HEK293 (cell line): ENCODE measurements around the gene PWWP2B.
A peak's percentile ranks its signal among the peaks of the same experiment; 100 is the strongest.

Experiments used
- CTCF ChIA-PET: fragments of 350-600 bp; formaldehyde crosslinking; extraction: SDS; loops from one replicate; lab custom pipeline; 2021; ENCODE audit warnings: antibody characterized with exemption; lab: Yijun Ruan, JAX
- POLR2A ChIA-PET: fragments of 300-600 bp; formaldehyde crosslinking; extraction: SDS; loops from one replicate; lab custom pipeline; 2020; ENCODE audit warnings: antibody characterized with exemption, inconsistent platforms; lab: Yijun Ruan, JAX
- H3K27ac ChIP-seq: fragments of 200-500 bp; sonication (Bioruptor generic); 2 replicates; pipeline ENCODE4 v1.5.1; 2014; ENCODE audit warnings: low read depth, low read length, control low read depth, inconsistent platforms; ENCODE audit errors: extremely low read depth
- H3K36me3 ChIP-seq, 2 experiments: fragments of 200-500 bp in 1 of 2; sonication (Bioruptor generic) in 1 of 2; 1 replicate in 1 of 2; 2 replicates in 1 of 2; pipeline ENCODE4 v1.5.1; 2014 to 2017; ENCODE audit warnings: inconsistent platforms in 2 of 2, low read length in 2 of 2; ENCODE audit not compliant: control insufficient read depth in 2 of 2, insufficient read depth in 1 of 2
- H3K4me1 ChIP-seq: fragments of 200-500 bp; sonication (Bioruptor generic); 2 replicates; pipeline ENCODE4 v1.5.1; 2014; ENCODE audit warnings: mild to moderate bottlenecking, low read length, inconsistent platforms; ENCODE audit not compliant: control insufficient read depth, insufficient read depth
- H3K4me3 ChIP-seq: 2 replicates; pipeline ENCODE4 v1.5.1; 2011; ENCODE audit warnings: low read depth, mild to moderate bottlenecking, control low read depth, low read length, moderate library complexity
- H3K9me3 ChIP-seq: fragments of 200-500 bp; sonication (Bioruptor generic); 2 replicates; pipeline ENCODE4 v1.5.1; 2014; ENCODE audit warnings: low read depth, low read length, inconsistent platforms; ENCODE audit not compliant: control insufficient read depth, insufficient read depth
- EGR2 ChIP-seq: fragments of 450-650 bp; formaldehyde crosslinking; IDR thresholded peaks from 2 replicates; pipeline ENCODE4 v1.5.1; 2016; ENCODE audit warnings: low read depth, missing biosample characterization, missing genetic modification characterization
- GLIS2 ChIP-seq: fragments of 450-650 bp; formaldehyde crosslinking; IDR thresholded peaks from 2 replicates; pipeline ENCODE4 v1.5.1; 2016; ENCODE audit warnings: missing biosample characterization, missing genetic modification characterization
- KLF7 ChIP-seq: fragments of 450-650 bp; formaldehyde crosslinking; IDR thresholded peaks from 2 replicates; pipeline ENCODE4 v1.5.1; 2016; ENCODE audit warnings: missing biosample characterization, missing genetic modification characterization, borderline replicate concordance
- PRDM6 ChIP-seq: fragments of 450-650 bp; formaldehyde crosslinking; IDR thresholded peaks from 2 replicates; pipeline ENCODE4 v1.5.1; 2017; ENCODE audit warnings: missing biosample characterization, missing genetic modification characterization
- SALL2 ChIP-seq: fragments of 450-650 bp; formaldehyde crosslinking; IDR thresholded peaks from 2 replicates; pipeline ENCODE4 v1.5.0; 2017; ENCODE audit warnings: missing biosample characterization, mild to moderate bottlenecking, missing genetic modification characterization, borderline replicate concordance
- SCRT1 ChIP-seq: fragments of 450-650 bp; formaldehyde crosslinking; IDR thresholded peaks from 2 replicates; pipeline ENCODE4 v1.5.1; 2016; ENCODE audit warnings: missing biosample characterization, missing genetic modification characterization, borderline replicate concordance
- ZBTB7A ChIP-seq: fragments of 450-650 bp; formaldehyde crosslinking; IDR thresholded peaks from 2 replicates; pipeline ENCODE4 v1.5.1; 2016; ENCODE audit warnings: low read depth, missing biosample characterization, missing genetic modification characterization
- ZFHX2 ChIP-seq: fragments of 450-650 bp; formaldehyde crosslinking; conservative IDR thresholded peaks from 2 replicates; pipeline ENCODE4 v1.5.1; 2016; ENCODE audit warnings: missing biosample characterization, missing genetic modification characterization
- ZNF114 ChIP-seq: fragments of 450-650 bp; formaldehyde crosslinking; IDR thresholded peaks from 2 replicates; pipeline ENCODE4 v1.5.0; 2017; ENCODE audit warnings: missing biosample characterization, missing genetic modification characterization
- ZNF121 ChIP-seq: fragments of 450-650 bp; formaldehyde crosslinking; IDR thresholded peaks from 2 replicates; pipeline ENCODE4 v1.5.1; 2016; ENCODE audit warnings: missing biosample characterization, missing genetic modification characterization
- ZNF202 ChIP-seq: fragments of 450-650 bp; formaldehyde crosslinking; IDR thresholded peaks from 2 replicates; pipeline ENCODE4 v1.5.1; 2016; ENCODE audit warnings: missing biosample characterization, missing genetic modification characterization, borderline replicate concordance
- ZNF266 ChIP-seq: fragments of 450-650 bp; formaldehyde crosslinking; IDR thresholded peaks from 2 replicates; pipeline ENCODE4 v1.5.1; 2016; ENCODE audit warnings: missing biosample characterization, missing genetic modification characterization, low read depth
- ZNF302 ChIP-seq: fragments of 450-650 bp; formaldehyde crosslinking; IDR thresholded peaks from 2 replicates; pipeline ENCODE4 v1.5.1; 2016; ENCODE audit warnings: missing biosample characterization, missing genetic modification characterization, low read depth
- ZNF473 ChIP-seq: fragments of 450-650 bp; formaldehyde crosslinking; IDR thresholded peaks from 2 replicates; pipeline ENCODE4 v1.5.1; 2017; ENCODE audit warnings: missing biosample characterization, missing genetic modification characterization
- ZNF544 ChIP-seq: fragments of 450-650 bp; formaldehyde crosslinking; IDR thresholded peaks from 2 replicates; pipeline ENCODE4 v1.5.0; 2017; ENCODE audit warnings: missing biosample characterization, missing genetic modification characterization
- ZNF610 ChIP-seq: fragments of 450-650 bp; formaldehyde crosslinking; IDR thresholded peaks from 2 replicates; pipeline ENCODE4 v1.5.1; 2016; ENCODE audit warnings: missing biosample characterization, missing genetic modification characterization, borderline replicate concordance
- ZNF623 ChIP-seq: fragments of 450-650 bp; formaldehyde crosslinking; IDR thresholded peaks from 2 replicates; pipeline ENCODE4 v1.5.1; 2016; ENCODE audit warnings: missing biosample characterization, missing genetic modification characterization
- TF ChIP-seq, protein P1 (sequence below): fragments of 450-650 bp; formaldehyde crosslinking; IDR thresholded peaks from 2 replicates; pipeline ENCODE4 v1.5.1; 2016; ENCODE audit warnings: missing biosample characterization, missing genetic modification characterization, borderline replicate concordance
- TF ChIP-seq, protein P2 (sequence below): fragments of 450-650 bp; IDR thresholded peaks from 2 replicates; pipeline ENCODE4 v1.5.1; 2018; ENCODE audit warnings: missing biosample characterization, mild to moderate bottlenecking, missing genetic modification characterization

The PWWP2B gene

DNA sequence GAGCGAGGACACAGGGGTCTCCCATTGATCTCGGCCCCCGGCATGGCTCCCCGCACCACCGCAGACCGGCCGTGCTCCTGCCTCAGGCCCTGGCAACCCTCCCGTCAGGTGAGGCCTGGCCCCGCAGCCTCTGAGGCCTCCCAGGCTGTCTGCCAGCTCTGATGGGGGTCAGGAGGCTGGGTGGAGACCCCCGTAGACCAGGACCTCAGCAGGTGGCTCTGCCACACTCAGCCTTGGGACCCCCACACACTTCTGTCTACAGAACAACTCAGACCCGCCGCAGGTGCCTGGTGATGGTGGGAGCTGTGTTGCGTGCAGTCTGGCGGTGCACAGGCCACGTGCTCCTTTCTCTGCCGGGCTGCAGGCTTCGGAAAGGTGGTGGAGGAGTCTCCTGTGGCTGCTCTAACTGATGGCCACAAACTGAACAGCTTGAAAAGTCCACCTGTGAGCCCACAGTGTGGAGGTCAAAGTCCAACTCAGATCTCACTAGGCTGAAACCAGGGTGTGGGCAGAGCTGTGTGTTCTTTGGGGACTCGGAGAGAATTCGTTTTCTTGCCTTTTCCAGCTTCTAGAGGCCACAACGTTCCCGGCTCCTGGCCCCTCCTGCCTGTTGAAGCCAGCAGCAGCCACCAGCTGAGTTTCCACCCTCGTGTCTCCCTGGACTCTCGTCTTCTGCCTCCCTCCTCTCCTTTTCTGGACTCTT lies 62.5 kb downstream of the PWWP2B start (continued):
- TF ChIP-seq, protein P1, sequence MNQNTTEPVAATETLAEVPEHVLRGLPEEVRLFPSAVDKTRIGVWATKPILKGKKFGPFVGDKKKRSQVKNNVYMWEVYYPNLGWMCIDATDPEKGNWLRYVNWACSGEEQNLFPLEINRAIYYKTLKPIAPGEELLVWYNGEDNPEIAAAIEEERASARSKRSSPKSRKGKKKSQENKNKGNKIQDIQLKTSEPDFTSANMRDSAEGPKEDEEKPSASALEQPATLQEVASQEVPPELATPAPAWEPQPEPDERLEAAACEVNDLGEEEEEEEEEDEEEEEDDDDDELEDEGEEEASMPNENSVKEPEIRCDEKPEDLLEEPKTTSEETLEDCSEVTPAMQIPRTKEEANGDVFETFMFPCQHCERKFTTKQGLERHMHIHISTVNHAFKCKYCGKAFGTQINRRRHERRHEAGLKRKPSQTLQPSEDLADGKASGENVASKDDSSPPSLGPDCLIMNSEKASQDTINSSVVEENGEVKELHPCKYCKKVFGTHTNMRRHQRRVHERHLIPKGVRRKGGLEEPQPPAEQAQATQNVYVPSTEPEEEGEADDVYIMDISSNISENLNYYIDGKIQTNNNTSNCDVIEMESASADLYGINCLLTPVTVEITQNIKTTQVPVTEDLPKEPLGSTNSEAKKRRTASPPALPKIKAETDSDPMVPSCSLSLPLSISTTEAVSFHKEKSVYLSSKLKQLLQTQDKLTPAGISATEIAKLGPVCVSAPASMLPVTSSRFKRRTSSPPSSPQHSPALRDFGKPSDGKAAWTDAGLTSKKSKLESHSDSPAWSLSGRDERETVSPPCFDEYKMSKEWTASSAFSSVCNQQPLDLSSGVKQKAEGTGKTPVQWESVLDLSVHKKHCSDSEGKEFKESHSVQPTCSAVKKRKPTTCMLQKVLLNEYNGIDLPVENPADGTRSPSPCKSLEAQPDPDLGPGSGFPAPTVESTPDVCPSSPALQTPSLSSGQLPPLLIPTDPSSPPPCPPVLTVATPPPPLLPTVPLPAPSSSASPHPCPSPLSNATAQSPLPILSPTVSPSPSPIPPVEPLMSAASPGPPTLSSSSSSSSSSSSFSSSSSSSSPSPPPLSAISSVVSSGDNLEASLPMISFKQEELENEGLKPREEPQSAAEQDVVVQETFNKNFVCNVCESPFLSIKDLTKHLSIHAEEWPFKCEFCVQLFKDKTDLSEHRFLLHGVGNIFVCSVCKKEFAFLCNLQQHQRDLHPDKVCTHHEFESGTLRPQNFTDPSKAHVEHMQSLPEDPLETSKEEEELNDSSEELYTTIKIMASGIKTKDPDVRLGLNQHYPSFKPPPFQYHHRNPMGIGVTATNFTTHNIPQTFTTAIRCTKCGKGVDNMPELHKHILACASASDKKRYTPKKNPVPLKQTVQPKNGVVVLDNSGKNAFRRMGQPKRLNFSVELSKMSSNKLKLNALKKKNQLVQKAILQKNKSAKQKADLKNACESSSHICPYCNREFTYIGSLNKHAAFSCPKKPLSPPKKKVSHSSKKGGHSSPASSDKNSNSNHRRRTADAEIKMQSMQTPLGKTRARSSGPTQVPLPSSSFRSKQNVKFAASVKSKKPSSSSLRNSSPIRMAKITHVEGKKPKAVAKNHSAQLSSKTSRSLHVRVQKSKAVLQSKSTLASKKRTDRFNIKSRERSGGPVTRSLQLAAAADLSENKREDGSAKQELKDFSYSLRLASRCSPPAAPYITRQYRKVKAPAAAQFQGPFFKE (tag by site-specific recombination) = no peak

- POLR2A ChIA-PET = interaction anchor here (0.6 to 1.9 kb wide), 2 partner anchors 27 to 112 kb away, joined by 4 to 10 read pairs; no protein-coding TSS in a partner anchor
- TF ChIP-seq ZNF266 = no peak
- no peak for TF ChIP-seq SCRT1 (tag by site-specific recombination)
- no peak for TF ChIP-seq KLF7 (tag by site-specific recombination)
- TF ChIP-seq ZNF544 (tag by site-specific recombination) = no peak
- no peak for TF ChIP-seq SALL2 (tag by site-specific recombination)
- CTCF ChIA-PET = interaction anchor here (0.6 to 3.4 kb wide), 10 partner anchors 11 to 195 kb away, joined by 3 to 16 read pairs (median 6); no protein-coding TSS in a partner anchor
- Histone ChIP-seq H3K27ac (no peak overlapping the region), H3K9me3 (no peaks in the 10 kb centered on the region), H3K4me1 (no peaks in the 10 kb centered on the region), H3K4me3 (no peak overlapping the region), H3K36me3 (no peaks in the 10 kb centered on the region)
Observed at GRCh38 chr10:132460071-132460470, 63.1 kb downstream of the PWWP2B start.

GRCh38 chr10:132460691-132461090 lies 63.7 kb downstream of the PWWP2B start:
- no peak overlapping the region for H3K27ac ChIP-seq
- CTCF ChIA-PET = interaction anchor here (0.8 to 3.4 kb wide), 3 partner anchors 79 to 194 kb away, joined by 3 to 16 read pairs (median 9); no protein-coding TSS in a partner anchor
- POLR2A ChIA-PET = no interaction called here
- H3K36me3 ChIP-seq = no peaks in the 10 kb centered on the region
- H3K4me3 ChIP-seq = no peak overlapping the region
- H3K9me3 ChIP-seq = no peaks in the 10 kb centered on the region
- no peak for TF ChIP-seq ZBTB7A
- TF ChIP-seq ZNF202 (tag by site-specific recombination) = no peak
- TF ChIP-seq GLIS2 = peak; percentile 38; the same call in 1 of the 2 replicates
- H3K4me1 ChIP-seq = no peaks in the 10 kb centered on the region

DNA sequence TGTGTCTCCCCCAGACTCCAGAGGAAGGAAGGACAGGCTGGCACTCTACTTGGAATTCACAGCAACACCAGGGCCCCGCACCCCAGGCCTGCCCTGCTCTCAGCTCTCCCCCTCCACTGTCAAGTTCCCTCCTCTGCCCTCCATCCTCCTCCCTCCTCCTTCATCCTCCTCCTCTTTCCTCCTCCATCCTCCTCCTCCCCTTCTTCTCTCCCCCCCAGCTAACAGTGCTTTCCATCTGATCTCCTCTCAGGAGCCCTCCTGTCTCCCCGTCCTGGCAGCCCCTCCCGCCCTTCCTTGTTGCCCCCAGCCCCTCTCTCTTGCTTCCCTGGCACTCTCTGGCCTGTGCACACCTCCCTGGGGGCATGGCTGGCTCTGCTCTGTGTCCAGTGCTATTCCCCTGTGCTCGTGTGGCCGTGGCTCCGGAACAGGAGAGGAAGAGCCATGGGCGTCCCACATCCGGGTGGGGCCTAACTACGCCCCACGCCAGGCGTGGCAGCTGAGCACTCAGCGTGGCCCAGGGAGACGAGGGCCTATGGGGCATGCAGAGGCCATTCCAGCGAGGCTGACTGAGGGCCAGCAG lies 64.2 kb downstream of the PWWP2B start:
- ChIA-PET CTCF (interaction anchor here (0.7 to 3.4 kb wide), 2 partner anchors 175 to 333 kb away, joined by 3 to 16 read pairs; no protein-coding TSS in a partner anchor), POLR2A (no interaction called here)
- H3K27ac ChIP-seq = no peak overlapping the region
- TF ChIP-seq ZNF302 (tag by site-specific recombination) (no peak), PRDM6 (tag by site-specific recombination) (no peak), EGR2 (tag by site-specific recombination) (peak; percentile 81), ZNF121 (tag by site-specific recombination) (no peak), ZNF610 (tag by site-specific recombination) (no peak), ZNF623 (tag by site-specific recombination) (no peak), ZNF114 (tag by site-specific recombination) (no peak), ZNF473 (tag by site-specific recombination) (no peak), ZFHX2 (tag by site-specific recombination) (peak; percentile 48)
- TF ChIP-seq, protein P2, sequence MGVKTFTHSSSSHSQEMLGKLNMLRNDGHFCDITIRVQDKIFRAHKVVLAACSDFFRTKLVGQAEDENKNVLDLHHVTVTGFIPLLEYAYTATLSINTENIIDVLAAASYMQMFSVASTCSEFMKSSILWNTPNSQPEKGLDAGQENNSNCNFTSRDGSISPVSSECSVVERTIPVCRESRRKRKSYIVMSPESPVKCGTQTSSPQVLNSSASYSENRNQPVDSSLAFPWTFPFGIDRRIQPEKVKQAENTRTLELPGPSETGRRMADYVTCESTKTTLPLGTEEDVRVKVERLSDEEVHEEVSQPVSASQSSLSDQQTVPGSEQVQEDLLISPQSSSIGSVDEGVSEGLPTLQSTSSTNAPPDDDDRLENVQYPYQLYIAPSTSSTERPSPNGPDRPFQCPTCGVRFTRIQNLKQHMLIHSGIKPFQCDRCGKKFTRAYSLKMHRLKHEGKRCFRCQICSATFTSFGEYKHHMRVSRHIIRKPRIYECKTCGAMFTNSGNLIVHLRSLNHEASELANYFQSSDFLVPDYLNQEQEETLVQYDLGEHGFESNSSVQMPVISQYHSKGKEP (tag by site-specific recombination) = no peak

More for the DNA sequence above, 64.2 kb downstream of the PWWP2B start:
- Histone ChIP-seq H3K4me3 (no peak overlapping the region), H3K9me3 (no peaks in the 10 kb centered on the region), H3K36me3 (no peaks in the 10 kb centered on the region), H3K4me1 (no peaks in the 10 kb centered on the region)
